Spleen (tissue), 7 donors: Measurements from ENCODE around the gene CCDC138.

ENCODE experiments used
- POLR2A ChIP-seq, 3 donors: fragments of 450-650 bp; IDR thresholded peaks; one replicate each; pipeline ENCODE4 v1.5.1; 2017; ENCODE audit warnings: antibody characterized with exemption in 3 of 3, mild to moderate bottlenecking in 1 of 3
- POLR2AphosphoS5 ChIP-seq, 3 donors: sonication (generic); formaldehyde crosslinking; IDR thresholded peaks; one replicate each; pipeline ENCODE4 v1.5.1; 2017; ENCODE audit warnings: antibody characterized with exemption in 3 of 3
- TF ChIP-seq, protein P1 (sequence below), 11 experiments: fragments of 200-600 bp in 7 of 11; fragments of 450-650 bp in 4 of 11; sonication (generic) in 4 of 11; IDR thresholded peaks in 8 of 11; conservative IDR thresholded peaks in 3 of 11; 1 replicate in 7 of 11; 2 replicates in 4 of 11; pipeline versions ENCODE4 v1.4.0 to v1.8.0; 2016 to 2021; ENCODE audit warnings: antibody characterized with exemption in 11 of 11, inconsistent platforms in 4 of 11, mild to moderate bottlenecking in 1 of 11
- donor health status: DM: no; HTN: no; CAD: no; lungs with moderate emphysema.
- donor health status: DM: no; HTN: no; CAD: no.
- donor health status: DM: no; HTN: no; CAD: no.

DNA sequence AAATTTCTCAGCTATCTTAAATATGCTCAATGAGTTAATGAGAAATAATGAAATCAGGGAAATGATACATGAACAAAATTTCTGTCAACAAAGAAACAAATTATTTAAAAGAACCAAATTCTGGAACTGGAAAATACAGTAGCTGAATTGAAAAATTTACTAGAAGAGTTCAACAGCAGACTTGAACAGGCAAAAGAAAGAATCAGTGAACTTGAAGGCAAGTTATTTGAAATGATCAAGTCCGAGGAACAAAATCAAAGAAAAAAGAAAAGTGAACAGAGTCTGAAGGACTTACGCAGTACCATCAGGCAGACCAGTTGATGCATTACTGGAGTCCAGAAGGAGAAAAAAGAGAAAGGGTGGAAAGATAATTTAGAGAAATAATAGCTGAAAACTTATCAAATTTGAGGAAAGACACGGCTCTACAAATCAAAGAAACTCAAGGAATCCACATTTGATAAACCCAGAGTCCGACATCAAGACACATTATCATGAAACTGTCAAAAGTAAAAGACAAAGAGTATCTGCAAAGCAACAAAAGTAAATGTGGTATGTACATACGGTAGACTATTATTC, 83.6 kb downstream of the CCDC138 start:
- TF ChIP-seq, protein P1, sequence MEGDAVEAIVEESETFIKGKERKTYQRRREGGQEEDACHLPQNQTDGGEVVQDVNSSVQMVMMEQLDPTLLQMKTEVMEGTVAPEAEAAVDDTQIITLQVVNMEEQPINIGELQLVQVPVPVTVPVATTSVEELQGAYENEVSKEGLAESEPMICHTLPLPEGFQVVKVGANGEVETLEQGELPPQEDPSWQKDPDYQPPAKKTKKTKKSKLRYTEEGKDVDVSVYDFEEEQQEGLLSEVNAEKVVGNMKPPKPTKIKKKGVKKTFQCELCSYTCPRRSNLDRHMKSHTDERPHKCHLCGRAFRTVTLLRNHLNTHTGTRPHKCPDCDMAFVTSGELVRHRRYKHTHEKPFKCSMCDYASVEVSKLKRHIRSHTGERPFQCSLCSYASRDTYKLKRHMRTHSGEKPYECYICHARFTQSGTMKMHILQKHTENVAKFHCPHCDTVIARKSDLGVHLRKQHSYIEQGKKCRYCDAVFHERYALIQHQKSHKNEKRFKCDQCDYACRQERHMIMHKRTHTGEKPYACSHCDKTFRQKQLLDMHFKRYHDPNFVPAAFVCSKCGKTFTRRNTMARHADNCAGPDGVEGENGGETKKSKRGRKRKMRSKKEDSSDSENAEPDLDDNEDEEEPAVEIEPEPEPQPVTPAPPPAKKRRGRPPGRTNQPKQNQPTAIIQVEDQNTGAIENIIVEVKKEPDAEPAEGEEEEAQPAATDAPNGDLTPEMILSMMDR (IDR thresholded peaks at IDR 0.05 in 8 of 11, conservative IDR thresholded peaks at IDR 0.05 in 3 of 11), result no peak
- TF ChIP-seq POLR2A (IDR thresholded peaks at IDR 0.05) (no peak), POLR2AphosphoS5 (IDR thresholded peaks at IDR 0.05) (no peak)
